CD4-positive, alpha-beta T cell treated with Interleukin-17A for 1 hour (primary cell): ENCODE measurements around the gene TAF1B.

Source experiments
- DNase-seq: peaks from one replicate; pipeline ENCODE4 v3.0.0-alpha.2; 2020

Gene TAF1B

DNA sequence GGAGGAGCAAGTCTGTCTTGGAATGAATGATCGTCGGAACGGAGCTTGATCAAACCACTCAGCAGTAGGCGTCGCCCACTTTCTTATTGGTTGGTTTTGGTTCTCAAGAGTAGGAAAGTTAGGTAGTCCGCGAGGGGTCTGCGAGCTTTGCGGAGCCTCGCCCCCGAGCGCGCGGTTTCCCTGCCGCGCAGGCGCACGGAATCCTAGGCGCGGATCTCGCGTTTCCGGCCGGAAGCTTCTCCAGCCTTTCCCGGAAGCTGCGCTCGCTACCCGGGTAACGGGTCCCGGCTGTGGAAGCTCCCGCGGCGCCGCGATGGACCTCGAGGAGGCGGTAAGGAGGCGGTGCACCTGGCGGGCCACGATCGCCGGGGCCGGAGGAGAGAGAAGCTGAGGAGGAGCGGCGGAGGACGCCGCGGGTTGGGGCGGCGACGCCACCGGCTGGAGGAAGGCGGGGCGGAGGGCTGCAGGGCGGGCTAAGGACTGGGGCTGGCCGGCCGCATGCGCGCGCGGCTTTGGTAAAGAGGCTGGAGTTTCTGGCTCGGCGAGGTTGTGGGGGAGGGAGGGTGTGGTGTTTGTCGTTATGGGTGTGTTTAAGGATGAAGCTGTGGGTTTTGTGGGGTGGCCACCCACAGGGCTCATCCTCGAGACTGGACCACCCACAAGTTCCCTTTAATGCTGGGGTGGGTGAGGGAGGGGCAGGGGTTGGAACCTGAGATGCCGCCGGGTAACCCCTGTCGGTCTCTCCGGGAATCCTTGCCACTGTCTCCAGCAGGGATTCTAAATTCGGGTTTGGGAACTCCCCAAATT, at the start of gene TAF1B:
TSS of gene TAF1B (plus strand) at position 246 of the 807 bp plus-strand sequence. CDS start at position 314, 68 bp downstream.
- peak; percentile 88 for DNase-seq

DNA sequence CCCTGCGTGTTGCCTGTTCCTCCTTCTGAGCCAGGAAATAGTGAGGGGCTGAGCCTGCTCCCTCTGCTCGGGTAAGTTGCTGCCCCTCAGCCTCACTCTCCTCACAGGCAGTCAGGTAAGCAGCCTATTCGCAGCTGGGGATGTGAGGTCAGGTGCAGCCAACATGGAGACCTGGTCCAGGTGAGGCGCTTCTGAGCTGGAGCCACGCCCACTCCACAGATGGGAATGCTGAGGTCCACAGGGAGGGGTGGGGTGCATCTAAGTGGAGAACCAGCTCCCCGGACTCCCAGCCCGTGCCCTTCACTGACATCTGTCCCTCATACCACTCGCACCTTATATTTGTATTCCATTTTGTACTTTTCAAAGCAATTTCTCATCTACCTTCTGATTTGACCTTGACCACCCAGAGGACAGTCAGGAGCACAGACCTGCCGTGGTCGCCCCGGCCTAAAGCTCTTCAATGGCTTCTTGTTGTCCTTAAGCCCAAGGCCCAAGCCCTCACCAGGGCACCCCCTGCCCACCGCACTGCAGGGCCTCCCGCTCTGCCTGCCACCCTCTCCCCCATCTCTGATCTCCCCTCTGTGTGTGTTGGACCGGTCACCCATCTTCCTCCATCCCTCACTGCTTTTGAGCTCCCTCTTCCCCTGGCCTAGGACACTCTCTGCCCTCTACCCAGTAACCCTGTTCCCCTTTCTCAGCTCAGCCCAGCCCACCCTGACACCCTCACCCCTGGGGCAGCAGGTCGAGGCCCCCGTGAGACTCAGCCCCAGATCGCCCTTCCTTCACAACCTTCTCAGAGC, 49.2 kb upstream of the TAF1B start:
- no peak for DNase-seq

DNA sequence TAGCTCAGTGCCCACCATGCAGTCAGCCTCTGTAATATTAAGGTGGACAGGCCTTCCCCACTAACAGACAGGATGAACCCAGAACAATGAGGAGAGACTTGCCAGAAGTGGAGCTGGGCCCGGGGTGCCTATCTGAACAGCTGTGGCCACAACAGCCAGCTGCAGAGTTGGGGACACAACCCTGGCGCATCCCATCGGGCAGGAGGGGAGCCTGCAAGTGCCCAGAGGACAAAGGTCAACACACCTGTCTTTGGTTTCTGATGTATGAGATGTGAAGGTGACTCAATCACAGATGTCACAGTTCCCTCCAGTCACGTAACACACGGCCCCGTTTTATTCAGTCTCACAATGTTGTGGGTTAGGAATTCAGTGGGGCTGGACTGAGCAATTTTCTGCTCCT, 48.2 kb upstream of the TAF1B start:
- DNase-seq = no peak

DNA sequence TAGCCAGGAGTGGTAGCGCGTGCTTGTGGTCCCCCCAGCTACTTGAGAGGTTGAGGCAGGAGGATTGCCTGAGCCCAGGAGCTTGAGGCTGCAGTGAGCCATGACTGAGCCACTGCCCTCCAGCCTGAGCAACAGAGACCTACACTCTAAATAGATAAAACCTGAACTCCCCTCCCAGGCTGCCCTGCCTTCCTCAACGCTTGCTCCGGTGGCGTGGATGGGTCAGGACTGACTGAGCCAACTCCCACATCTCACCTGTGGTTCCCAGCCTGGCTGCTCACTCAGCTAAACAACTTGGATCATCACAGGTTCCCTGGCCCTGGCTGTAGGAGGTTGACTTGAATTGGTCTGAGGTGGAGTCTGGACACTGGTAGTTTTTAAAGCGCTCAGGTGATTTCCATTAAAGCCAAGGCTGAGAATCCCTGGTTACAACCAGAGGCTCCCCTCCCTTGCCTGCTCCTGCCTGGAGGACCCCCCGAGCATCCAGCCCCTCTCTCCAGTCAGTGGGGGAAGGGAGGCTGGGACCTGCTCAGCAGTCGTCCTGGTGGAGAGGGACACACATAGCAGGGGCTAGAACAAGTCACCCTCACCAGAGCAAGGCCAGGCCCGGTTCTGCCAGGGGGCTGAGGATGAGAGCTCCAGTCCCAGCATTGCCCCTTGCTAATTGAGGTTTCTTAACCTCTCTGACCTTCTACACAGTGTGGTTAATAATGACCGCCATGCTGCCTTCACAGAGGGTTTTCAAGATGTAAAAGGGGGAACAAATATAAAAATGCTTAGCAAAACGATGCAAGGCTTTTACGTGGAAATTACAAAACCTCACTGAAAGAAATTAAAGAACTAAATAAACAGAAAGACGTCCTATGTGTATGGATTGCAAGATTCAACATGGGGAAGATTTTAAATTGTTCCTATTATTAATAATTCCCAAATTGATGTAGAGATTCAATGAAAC, 46.9 kb upstream of the TAF1B start:
- DNase-seq = no peak

DNA sequence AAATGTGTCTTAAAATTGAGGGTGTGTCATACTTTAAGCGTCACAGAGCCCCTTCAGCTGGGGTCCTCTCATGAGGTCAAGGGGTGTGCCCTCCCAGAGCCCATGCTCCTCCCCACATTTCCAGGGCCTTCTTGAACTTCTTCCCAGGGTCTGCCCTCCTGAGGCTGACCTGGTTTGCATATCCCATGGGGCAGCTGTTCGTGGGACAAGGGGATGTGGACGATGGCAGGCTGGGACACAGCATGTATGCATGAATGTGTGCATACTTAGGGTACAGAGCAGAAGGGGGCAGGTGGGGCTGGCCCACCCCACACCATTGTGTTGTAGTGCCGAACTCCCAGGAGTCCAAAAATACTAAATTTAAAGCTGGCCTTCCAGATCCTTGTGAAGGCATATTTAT, 46.2 kb upstream of the TAF1B start:
- DNase-seq = no peak

DNA sequence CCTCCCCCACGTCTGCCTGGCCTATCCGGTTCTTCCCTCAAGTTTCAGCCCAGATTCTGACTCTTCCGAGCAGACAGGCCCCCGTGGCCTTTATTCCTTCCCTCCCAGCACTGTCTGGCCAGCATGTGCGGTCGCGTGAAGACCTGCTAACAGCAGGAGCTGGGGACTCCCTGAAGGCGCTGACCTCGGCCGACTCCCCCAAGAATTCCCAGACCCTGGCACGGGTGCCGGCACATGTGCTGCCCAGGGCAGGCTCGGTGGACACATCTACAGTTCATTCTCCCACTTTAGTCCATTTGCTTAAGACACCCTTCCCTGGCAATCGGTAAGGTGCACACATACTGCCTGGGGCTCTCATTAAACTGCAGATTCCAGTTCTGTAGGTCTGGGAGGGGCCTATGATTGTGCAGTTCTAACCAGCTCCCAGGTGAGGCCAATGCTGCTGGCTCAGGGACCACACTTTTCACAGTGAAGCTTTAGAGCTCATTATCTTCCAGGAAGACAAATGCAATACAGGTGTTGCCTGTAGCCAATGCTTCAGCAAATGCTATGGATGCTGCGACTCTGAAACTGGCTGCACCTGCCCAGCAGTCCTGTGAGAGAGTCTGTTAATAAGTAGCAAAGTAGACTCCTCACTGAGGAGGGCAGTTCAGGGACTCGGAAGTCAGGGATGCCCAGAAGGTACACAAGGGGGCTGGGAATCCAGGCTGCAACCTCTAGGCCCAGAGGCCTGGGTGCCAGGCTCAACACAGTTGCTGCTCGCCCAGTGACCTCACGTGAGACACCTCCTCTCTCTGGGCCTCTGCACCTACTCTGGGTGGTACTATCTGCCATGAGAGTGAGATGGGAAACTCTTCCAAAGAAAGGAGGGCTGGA, 45.4 kb upstream of the TAF1B start:
- no peak for DNase-seq

DNA sequence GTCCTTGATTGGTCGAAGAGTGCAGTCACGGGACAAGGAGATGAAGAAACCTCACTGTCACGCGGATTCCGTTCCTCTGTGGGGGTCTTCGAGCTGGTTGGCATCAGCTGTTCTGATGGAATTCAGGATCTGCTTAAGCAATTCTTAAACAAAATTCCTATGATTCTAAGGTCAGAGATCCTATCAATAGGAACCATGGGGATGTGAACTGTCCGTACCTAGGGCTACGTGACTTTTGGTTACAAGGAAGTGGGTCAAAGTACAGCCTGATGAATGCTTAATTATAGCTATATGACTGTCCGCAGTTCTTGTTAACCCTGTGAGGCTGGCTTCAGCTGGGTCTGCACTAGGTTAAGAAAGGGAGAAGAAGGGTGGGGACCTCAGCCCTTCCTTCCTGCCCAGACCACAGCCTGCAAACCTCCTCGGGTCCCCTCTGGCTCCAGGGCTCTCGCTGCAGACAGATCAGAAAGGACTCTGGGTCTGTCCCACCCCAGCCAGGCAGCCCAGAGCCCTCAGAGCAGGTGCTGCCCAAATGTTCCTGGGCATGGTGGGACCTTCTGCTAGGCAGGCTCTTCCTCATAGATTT, 44.2 kb upstream of the TAF1B start:
- DNase-seq = no peak

DNA sequence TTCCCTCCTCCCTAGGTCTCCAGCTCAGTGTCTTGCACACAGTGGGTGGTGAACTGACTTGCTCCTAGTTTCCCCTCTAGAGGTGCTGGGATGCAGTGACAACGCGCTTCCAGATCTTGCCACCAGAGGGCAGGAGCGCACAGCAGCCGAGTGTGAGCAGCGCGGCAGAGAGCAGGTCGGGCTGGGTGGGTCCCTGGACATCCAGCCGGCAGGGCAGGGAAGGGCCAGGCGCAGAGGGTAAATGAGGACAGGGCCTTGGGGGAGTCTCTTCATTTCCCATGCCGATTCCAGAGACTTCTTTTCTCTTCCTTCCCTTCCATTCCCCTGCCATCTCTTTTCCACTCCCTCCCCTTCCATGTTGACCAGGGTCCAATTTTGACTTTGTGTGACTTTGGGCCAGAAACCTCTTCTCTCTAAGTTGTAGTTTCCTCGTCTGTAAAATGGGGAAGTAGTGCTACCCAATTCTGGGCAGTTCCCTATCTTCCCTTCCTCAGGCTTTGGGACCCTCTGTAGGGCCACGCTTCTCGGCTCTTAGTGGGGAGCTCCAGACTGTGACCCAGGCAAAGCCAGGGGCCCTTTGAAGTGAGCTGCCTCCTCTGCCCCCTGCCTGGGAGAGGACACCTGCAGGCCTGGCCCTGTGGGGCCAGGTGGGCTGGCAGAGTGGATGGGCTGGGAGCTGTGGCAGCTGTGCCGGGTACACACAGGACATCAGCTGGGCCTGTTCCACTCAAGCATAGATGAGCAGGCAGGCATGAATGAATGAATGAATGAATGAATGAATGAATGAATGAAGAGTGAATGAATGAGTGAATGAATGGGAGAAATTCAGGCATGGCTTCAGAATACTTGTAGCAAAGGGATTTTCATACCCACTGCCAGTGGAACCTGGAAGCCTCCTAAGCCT, 43.3 kb upstream of the TAF1B start:
- DNase-seq = peak; percentile 87

DNA sequence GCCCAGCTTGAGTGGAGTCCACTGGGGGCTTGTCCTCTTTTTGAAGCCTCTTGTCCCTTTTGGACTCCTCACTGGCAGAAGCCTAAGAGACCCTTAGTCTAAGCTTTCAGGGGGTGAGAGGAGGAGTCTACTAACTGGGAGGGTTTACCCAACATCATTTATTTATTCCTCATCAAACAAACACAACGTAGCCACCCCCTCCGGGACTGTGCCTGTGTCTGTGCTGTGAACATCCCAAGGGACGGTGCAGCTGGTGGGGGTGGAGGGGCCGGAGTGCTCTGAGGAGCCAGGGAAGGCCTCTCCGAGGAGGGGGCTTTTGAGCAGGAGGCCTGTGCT, 42.7 kb upstream of the TAF1B start:
- DNase-seq = peak; percentile 2

DNA sequence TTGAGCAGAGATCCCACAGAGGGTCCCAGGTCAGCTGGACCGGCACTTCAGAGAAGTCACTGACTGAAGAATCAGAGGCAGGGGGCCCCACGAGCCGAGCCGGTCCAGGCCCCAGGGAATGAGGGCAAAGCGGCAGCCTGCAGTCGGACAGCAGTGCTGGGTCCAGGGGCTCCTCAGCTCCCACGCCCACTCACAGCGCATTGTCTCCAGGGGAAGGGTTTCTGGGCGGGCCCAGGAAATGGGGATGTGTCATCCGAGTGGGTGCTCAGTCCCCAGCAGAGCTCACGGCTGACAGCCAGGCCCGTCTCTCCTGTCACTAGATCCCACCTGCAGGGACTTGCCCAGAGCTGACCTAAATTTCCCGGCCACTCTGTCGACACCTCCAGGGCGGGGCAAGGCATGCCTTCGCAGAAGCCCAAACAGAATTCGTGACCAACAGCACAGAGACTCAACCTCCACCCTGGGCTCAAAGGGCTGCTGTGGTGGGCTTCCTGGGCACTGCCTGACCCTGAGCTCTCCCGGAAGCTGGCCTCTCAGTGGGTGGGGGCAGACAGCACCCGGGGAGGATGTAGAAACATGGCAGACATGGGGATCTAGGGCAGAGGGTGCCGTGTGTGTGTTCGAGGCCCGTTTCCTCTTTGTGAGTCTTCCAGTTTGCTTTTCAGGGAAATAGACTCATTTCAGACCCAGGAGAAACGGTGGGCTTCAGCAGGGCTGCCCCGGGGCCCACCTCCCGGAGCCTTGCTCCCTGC, 42.1 kb upstream of the TAF1B start:
- peak; percentile 81 for DNase-seq

DNA sequence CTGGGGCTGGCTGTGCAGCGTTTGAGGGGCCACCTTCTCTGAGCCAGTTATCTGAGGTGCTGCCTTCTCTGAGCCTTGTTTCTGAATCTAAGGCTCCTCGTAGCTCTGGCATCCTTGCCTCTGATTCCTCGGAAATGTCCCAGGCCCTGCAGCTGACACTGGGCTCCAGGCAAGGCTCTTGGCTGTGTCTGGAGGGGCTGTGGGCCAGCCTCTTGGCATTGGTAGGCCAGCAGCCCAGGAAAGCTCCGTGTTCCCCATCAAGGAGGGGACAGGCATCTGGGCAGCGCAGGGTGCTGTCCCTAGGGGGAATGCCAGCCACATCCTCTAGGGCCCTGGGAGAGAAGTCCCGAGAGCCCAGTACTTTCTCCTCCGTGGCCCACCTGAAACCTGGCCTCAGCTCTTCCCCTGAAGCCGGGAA, 40.7 kb upstream of the TAF1B start:
- no peak for DNase-seq

DNA sequence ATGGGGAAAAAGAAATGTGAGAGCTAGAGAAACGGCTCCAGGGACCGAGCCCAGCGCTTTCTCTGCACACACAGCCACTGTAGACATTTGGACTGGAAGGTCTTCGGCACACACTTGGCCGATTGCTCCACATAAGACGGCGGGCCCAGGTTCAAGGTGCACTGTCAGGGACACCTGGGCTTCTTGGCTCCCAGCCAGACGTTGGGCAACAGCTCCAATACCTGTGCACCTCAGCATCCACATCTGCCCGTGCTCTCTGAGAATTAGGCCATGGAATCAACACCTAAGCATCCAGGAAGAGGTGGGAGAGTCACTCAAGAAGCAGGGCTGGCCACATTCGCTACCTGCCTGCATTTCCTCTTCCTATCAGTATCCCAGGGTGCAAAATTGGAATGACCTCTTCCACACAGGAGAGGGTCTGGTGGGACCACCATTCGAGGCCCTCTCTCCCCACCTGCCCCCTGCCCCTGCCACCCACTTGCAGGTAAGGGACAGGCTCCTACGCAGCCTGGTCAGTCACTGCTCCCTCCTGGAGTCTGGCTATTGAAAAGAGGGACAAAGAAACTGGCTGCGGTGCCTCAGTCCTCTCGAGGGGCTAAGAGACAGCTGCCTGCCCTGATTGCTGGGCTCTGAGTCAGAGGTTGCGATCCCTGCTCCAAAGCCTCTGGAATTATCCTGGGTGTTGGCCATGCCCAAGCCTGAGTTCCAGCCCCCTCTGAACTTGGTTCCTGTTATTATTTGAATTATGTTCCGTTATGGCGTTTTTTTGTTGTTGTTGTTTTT, 40.1 kb upstream of the TAF1B start:
- DNase-seq = no peak

DNA sequence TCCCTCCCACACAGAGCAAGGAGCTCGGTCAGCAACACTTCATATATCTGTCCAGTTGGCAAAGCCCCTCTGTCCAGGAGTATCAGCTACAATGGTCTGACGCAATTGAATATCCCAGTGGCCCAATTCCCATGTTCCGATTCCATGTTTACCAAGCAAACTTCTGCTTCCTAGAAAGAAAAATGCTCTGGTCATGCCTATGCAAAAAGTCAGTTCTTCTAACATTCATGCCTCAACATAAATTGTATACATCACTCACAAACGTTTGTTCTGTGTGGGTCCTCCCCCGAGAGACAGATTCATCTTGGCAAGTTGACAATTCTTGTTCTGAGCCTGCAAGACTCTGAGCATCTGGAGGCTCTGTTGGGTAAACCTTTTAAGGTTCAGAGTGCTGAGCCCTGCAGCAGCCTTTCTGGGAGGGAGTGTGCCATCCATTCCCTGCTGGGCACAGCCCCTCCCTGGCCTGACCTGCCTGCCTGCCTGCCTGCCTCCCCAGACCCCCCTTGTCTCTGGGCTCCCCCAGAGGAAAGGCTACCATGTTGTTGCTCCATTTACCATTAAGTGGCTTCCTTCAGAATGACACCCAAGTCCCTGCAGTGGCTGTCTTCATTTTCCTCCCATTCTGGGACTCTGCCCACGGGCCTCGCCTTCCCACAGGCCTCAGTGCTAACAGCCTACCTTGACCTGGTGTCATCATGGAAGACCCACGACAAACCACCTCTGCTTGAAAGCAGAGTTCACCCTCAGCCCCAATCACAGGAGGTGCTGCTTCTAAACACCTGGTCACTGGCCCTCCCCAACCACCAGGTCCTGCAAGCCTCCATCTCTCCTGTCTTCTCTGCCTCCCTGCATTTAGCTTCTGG, 37.6 kb upstream of the TAF1B start:
- DNase-seq = no peak

DNA sequence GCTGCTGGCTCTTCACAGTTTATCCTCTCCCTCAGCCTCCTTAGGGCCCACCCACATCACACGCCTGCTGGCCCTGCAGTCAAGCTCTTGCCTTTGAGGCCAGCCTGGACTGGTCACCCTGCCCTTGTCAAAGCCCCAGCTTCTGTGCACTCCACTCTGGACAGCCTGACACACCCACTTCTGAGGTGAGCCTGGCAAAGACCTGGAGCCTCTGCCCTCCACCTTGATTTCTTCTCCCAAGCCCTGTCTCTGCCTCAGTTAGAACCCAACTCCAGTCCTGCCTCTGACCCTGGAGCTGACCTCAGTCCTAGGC, 37.0 kb upstream of the TAF1B start:
- no peak for DNase-seq

DNA sequence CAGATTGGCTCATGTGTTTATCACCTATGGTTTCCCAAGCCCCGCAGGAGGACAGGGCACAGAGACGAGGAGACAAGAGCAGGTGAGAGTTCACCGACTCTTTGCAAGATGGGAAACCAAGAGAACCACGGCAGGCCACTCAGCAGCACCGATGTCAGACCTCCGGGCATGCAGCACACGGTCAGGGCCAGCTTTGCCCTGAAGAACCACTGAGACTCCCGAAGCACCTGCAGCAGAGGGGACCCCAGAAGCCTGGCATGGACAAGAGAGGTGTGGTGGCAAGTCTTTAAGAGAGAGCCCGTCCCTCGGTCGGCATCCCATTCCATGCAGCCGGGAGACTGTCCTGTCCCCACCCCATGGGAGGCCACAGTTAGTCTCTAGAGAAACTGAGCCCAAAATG, 36.6 kb upstream of the TAF1B start:
- DNase-seq = no peak

DNA sequence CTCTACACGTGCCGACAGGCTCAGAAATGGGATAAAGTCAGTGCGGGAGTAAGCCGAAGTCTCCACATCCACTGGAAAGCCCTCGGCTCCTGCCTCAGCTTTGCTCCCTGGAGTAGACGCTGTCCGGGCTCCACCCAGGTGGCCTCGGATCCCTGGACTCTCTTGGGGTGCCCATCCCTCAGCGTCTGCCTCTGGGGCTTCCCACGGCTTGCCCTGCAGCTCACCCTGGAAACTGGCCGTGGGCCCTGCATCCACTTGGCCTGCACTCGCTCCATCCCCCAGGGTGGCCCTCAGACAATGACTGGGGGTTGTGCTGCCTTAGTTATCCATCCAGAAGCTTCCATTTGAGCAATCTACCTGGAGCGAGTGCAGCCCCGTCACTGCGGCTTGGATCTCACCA, 36.2 kb upstream of the TAF1B start:
- DNase-seq = no peak

DNA sequence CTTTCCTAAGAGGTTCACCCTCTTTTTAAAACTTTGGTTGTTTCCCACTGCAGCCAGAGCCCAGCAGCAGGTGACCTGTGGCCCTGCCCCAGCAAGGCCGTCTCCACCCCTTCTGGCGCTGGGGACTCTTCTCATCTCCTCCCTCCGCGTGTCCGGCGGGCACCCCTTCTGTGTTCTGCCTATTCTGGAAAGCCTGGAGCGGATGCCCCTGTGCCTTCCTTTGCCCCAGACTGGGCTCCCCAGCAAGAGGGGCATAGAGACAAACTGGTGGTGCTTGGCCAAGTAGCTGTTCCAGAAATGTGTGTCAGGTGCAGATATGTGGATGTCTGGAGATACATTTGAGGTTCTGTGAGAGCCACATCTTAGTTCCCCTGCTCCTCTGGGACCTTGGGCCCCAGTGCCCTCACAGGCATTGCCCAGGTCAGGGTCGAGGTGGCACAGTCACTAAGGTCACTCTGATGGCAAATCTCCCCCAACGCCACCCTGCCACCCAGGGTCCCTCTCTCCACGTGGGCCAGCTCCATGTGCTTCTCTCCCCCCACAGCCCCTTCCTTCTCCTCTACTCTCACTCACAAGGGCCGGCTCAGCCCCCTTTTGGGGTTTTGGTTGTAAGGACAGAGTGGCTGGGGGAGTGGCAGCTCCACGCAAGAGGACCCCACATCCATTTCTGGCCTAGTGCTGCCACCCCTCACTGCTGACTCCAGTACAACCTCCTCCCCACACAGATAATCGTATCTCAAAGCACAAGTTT, 35.5 kb upstream of the TAF1B start:
- DNase-seq = no peak
